B cell (primary cell): ENCODE results near the gene PRKACG. TPM values are rescaled to one million over a fixed set of nuclear protein-coding genes. Genes with fewer than 3 reads are reported as not detected.

Experiments
- ATAC-seq: fragments of 200-7000 bp; cut with Tn5 transposase; one replicate; pipeline ENCODE4 v1.10.0; 2021; ENCODE audit warnings: low read depth, mild to moderate bottlenecking, moderate number of reproducible peaks, moderate library complexity
- CTCF ChIA-PET: fragments of 350-600 bp; sonication (Branson Sonifier 250); formaldehyde crosslinking; loops from one replicate; lab custom pipeline; 2021; ENCODE audit warnings: antibody characterized with exemption, inconsistent platforms; lab: Charles Lee
- POLR2A ChIA-PET: fragments of 350-600 bp; sonication (Branson Sonifier 250); formaldehyde crosslinking; loops from one replicate; lab custom pipeline; 2021; ENCODE audit warnings: antibody characterized with exemption; lab: Charles Lee
- DNase-seq: peaks from one replicate; pipeline ENCODE4 v3.0.0; 2013
- H2AFZ ChIP-seq: 2 replicates; pipeline ENCODE4 v1.6.1; 2012; ENCODE audit warnings: mild to moderate bottlenecking, low read depth, low read length; ENCODE audit not compliant: insufficient read depth, poor library complexity, severe bottlenecking
- H3K27ac ChIP-seq, 2 donors: 1 replicate in 1 of 2; 2 replicates in 1 of 2; pipeline ENCODE4 v1.5.1; 2012 to 2013; ENCODE audit warnings: low read length in 2 of 2, mild to moderate bottlenecking in 2 of 2, moderate library complexity in 1 of 2
- H3K27me3 ChIP-seq, 4 experiments: fragments of 200-600 bp in 1 of 4; sonication (generic) in 1 of 4; replicated peaks in 1 of 4; 1 replicate in 2 of 4; 2 replicates in 2 of 4; pipeline versions ENCODE4 v1.6.1 to v1.7.0; 2013 to 2016; ENCODE audit warnings: low read length in 3 of 4, mild to moderate bottlenecking in 2 of 4, mixed read lengths in 1 of 4, moderate library complexity in 1 of 4; ENCODE audit not compliant: insufficient read depth in 4 of 4, control insufficient read depth in 3 of 4; ENCODE audit errors: control extremely low read depth in 1 of 4
- H3K36me3 ChIP-seq, 2 experiments: replicated peaks in 1 of 2; 1 replicate in 1 of 2; 2 replicates in 1 of 2; pipeline versions ENCODE4 v1.6.1 to v1.7.1; 2013; ENCODE audit warnings: low read length in 1 of 2; ENCODE audit not compliant: insufficient read depth in 2 of 2, control insufficient read depth in 1 of 2; ENCODE audit errors: control extremely low read depth in 1 of 2, extremely low read depth in 1 of 2
- H3K4me1 ChIP-seq, 2 donors: fragments of 200-600 bp in 1 of 2; sonication (generic) in 1 of 2; 1 replicate in 1 of 2; 2 replicates in 1 of 2; pipeline versions ENCODE4 v1.5.1 to v1.6.1; 2013 to 2017; ENCODE audit warnings: low read length in 2 of 2; ENCODE audit not compliant: control insufficient read depth in 2 of 2, insufficient read depth in 2 of 2
- H3K4me2 ChIP-seq: replicated peaks from 2 replicates; pipeline ENCODE3; 2012; ENCODE audit warnings: mild to moderate bottlenecking, low read depth, low read length; ENCODE audit not compliant: poor library complexity, severe bottlenecking
- H3K4me3 ChIP-seq, 5 experiments: fragments of 200-600 bp in 1 of 5; sonication (generic) in 1 of 5; 1 replicate in 3 of 5; 2 replicates in 2 of 5; pipeline versions ENCODE4 v1.5.1 to v1.7.0; 2011 to 2016; ENCODE audit warnings: low read length in 4 of 5, mild to moderate bottlenecking in 4 of 5, low read depth in 2 of 5, control low read depth in 1 of 5, moderate library complexity in 1 of 5; ENCODE audit not compliant: insufficient read depth in 1 of 5; ENCODE audit errors: control extremely low read depth in 1 of 5, extremely low read depth in 1 of 5
- H3K79me2 ChIP-seq: fragments of 200-600 bp; sonication (generic); one replicate; pipeline ENCODE4 v1.6.0; 2016; ENCODE audit warnings: low read length; ENCODE audit not compliant: control insufficient read depth, insufficient read depth
- H3K9ac ChIP-seq: fragments of 200-600 bp; sonication (generic); 2 replicates; pipeline ENCODE4 v1.6.1; 2017; ENCODE audit warnings: mild to moderate bottlenecking, low read length, moderate library complexity
- H3K9me3 ChIP-seq, 3 donors: one replicate each; pipeline versions ENCODE4 v1.6.1 to v1.7.1; 2013; ENCODE audit warnings: low read length in 2 of 3; ENCODE audit not compliant: control insufficient read depth in 2 of 3, insufficient read depth in 1 of 3; ENCODE audit errors: control extremely low read depth in 1 of 3
- H4K20me1 ChIP-seq: 2 replicates; pipeline ENCODE4 v1.6.0; 2012; ENCODE audit warnings: mild to moderate bottlenecking, low read length; ENCODE audit not compliant: insufficient read depth, control insufficient read depth, poor library complexity, severe bottlenecking
- H3K27ac Mint-ChIP-seq: one replicate; pipeline ENCODE4 v1.8.0; 2021; ENCODE audit warnings: mixed read lengths
- H3K27me3 Mint-ChIP-seq: one replicate; pipeline ENCODE4 v1.8.0; 2021; ENCODE audit warnings: mixed read lengths
- H3K4me1 Mint-ChIP-seq: one replicate; pipeline ENCODE4 v1.8.0; 2021; ENCODE audit warnings: mixed read lengths
- H3K4me3 Mint-ChIP-seq: one replicate; pipeline ENCODE4 v1.8.0; 2021; ENCODE audit warnings: mixed read lengths
- H3K9me3 Mint-ChIP-seq: one replicate; pipeline ENCODE4 v1.8.0; 2022; ENCODE audit warnings: mixed read lengths; ENCODE audit not compliant: insufficient read depth
- CTCF ChIP-seq: fragments of 200-600 bp; IDR thresholded peaks from one replicate; pipeline ENCODE4 v1.8.0; 2022; ENCODE audit warnings: antibody characterized with exemption, mild to moderate bottlenecking
- EZH2 ChIP-seq: IDR thresholded peaks from 2 replicates; pipeline ENCODE4 v1.6.1; 2012; ENCODE audit warnings: borderline replicate concordance, low read depth, mild to moderate bottlenecking, moderate library complexity, low read length; ENCODE audit not compliant: insufficient read depth, poor library complexity, severe bottlenecking
- WGBS: methylation state at CpG from one replicate; pipeline ENCODE4 v1.1.5; 2013; ENCODE audit warnings: missing lambda C conversion rate; ENCODE audit not compliant: insufficient coverage; 5-methylcytosine and 5-hydroxymethylcytosine counted together
- intact Hi-C: fragments of 100-400 bp; cut with micrococcal nuclease; formaldehyde crosslinking; loops from one replicate; pipeline ENCODE4 v1.10.0; 2022
- polyA plus RNA-seq: library from polyadenylated mRNA; depleted of rRNA; stranded (reverse); fragments of >200 nt; gene quantifications from 2 replicates; pipeline ENCODE4 v1.2.3, GENCODE V29; 2012
- total RNA-seq, 2 donors: library from RNA; stranded (reverse); fragments of 120-200 nt in 1 of 2; gene quantifications; 1 replicate in 1 of 2; 2 replicates in 1 of 2; pipeline versions ENCODE4 v1.2.3 to v1.2.4, GENCODE V29; 2013 to 2022

The PRKACG gene
- total and polyA plus RNA-seq, 2 donors (not counting 1 experiment from before 2014, with no cell fraction given) = not detected

- Histone ChIP-seq H3K79me2 (no peaks in the 10 kb centered on the region), H3K36me3 (peaks cover 0 to 2% of the 10 kb centered on the region in 2 experiments), H3K9me3 (no peaks in the 10 kb centered on the region), H2AFZ (no peak overlapping the region), H4K20me1 (no peaks in the 10 kb centered on the region), H3K4me2 (no peak overlapping the region), H3K4me1 (no peaks in the 10 kb centered on the region), H3K9ac (no peak overlapping the region), H3K27me3 (no peaks in the 10 kb centered on the region), H3K27ac (no peak overlapping the region), H3K4me3 (no peak overlapping the region)
- ATAC-seq = no peak
- ChIA-PET CTCF (no interaction called here), POLR2A (no interaction called here)
- peaks cover 6% of the 10 kb centered on the region for H3K4me1 Mint-ChIP-seq
- no peak for DNase-seq
- WGBS = no CpG with 5 or more reads among the region's 4 CpGs
- no peaks in the 10 kb centered on the region for H3K27me3 Mint-ChIP-seq
- no peak for TF ChIP-seq EZH2
- intact Hi-C loops = no loop called here
- H3K27ac Mint-ChIP-seq = no peak overlapping the region
- no peak overlapping the region for H3K4me3 Mint-ChIP-seq
- H3K9me3 Mint-ChIP-seq = no peaks in the 10 kb centered on the region
These were observed 44.4 kb downstream of the PRKACG start for GRCh38 chr9:68969538-68969937.

- Histone ChIP-seq H3K27ac (no peak overlapping the region), H4K20me1 (no peaks in the 10 kb centered on the region), H3K4me2 (no peak overlapping the region), H3K9ac (no peak overlapping the region), H3K4me1 (no peaks in the 10 kb centered on the region), H3K27me3 (no peaks in the 10 kb centered on the region), H2AFZ (no peak overlapping the region), H3K36me3 (peaks cover 0 to 6% of the 10 kb centered on the region in 2 experiments), H3K79me2 (no peaks in the 10 kb centered on the region), H3K4me3 (no peak overlapping the region), H3K9me3 (no peaks in the 10 kb centered on the region)
- Mint-ChIP-seq H3K27me3 (no peaks in the 10 kb centered on the region), H3K4me1 (no peaks in the 10 kb centered on the region), H3K9me3 (no peaks in the 10 kb centered on the region), H3K27ac (no peak overlapping the region), H3K4me3 (no peak overlapping the region)
- TF ChIP-seq CTCF = no peak
- TF ChIP-seq EZH2 = no peak
- 100% methylated on average over 1 of the region's 1 CpG for WGBS
- ATAC-seq = no peak
- intact Hi-C loops = no loop called here
- no peak for DNase-seq
- POLR2A ChIA-PET = no interaction called here
- CTCF ChIA-PET = interaction anchor here (1.0 kb wide), 1 partner anchor 17 kb away, joined by 3 read pairs; no protein-coding TSS in a partner anchor
These were observed 46.1 kb downstream of the PRKACG start for GRCh38 chr9:68967800-68968199.
